H7 (cell line): ENCODE data around the gene LDLRAD4. TPM values are rescaled to one million over a fixed set of nuclear protein-coding genes. Genes with fewer than 3 reads are reported as not detected.

Experiments
- DNase-seq: peaks from one replicate; pipeline ENCODE4 v3.0.0; 2012
- H3K27me3 ChIP-seq: 2 replicates; pipeline ENCODE4 v1.6.0; 2011; ENCODE audit warnings: mild to moderate bottlenecking, low read length; ENCODE audit not compliant: control insufficient read depth, insufficient read depth
- H3K36me3 ChIP-seq: replicated peaks from 2 replicates; pipeline ENCODE4 v1.5.1; 2011; ENCODE audit warnings: low read length; ENCODE audit not compliant: control insufficient read depth, insufficient read depth
- H3K4me3 ChIP-seq: 2 replicates; pipeline ENCODE4 v1.5.1; 2011; ENCODE audit warnings: low read depth, mild to moderate bottlenecking, control low read depth, low read length, moderate library complexity; ENCODE audit not compliant: insufficient read depth
- total RNA-seq: library from RNA; depleted of rRNA; stranded (reverse); fragments of >200 nt; shearing (Covaris generic); gene quantifications from 2 replicates; pipeline ENCODE4 v1.2.3, GENCODE V29; 2014

Gene LDLRAD4
- total RNA-seq, 1 experiment from 2014 or later, result 21.0 TPM

DNA sequence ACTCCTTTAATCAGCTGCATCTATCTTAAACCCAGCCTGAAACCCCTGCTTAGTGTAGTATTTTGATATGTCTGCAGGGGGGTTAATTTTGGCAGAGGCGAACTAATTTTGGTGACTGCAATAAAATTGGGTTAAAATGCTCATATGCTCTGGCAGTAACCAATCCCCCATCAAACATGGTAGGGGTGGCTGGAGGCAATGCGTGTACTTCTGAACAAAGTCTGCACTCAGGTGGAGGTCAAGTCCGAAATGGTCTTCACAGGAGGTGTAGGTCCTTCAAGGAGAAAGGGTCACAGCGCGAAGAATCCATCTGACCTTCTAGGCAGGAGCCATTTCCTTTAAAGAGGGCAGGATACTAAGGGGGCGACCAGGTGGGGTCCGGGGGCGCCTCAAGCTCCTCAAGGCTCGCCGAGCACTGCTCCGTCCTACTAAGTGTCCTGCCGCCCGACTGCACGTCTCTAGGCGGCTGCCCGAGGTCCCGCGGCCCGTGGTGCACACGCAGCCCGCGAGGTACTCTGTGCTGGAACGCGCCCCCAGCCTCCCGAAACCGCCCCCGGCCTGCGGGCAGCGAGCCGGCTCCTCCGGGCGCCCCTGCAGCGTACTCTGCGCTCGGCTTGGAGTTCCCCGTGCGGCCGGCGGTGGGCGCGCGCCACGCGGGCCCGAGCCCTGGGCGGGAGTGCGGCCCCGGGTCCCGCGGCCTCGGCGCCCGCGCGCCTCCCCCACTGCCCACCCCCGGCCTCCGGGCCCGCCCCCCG lies 1.7 kb upstream of the LDLRAD4 start:
- H3K27me3 ChIP-seq, result peaks cover 15% of the 10 kb centered on the region
- DNase-seq, result peak; percentile 90

GRCh38 chr18:13217466-13217961 lies 1.0 kb upstream of the LDLRAD4 start:
- peak; percentile 88 for DNase-seq
- peak overlapping the region; percentile 79 for H3K4me3 ChIP-seq
- H3K27me3 ChIP-seq, result peaks cover 15% of the 10 kb centered on the region
- no peaks in the 10 kb centered on the region for H3K36me3 ChIP-seq

More for the DNA sequence above, 1.7 kb upstream of the LDLRAD4 start:
- no peaks in the 10 kb centered on the region for H3K36me3 ChIP-seq
- H3K4me3 ChIP-seq, result peak overlapping the region; percentile 79

DNA sequence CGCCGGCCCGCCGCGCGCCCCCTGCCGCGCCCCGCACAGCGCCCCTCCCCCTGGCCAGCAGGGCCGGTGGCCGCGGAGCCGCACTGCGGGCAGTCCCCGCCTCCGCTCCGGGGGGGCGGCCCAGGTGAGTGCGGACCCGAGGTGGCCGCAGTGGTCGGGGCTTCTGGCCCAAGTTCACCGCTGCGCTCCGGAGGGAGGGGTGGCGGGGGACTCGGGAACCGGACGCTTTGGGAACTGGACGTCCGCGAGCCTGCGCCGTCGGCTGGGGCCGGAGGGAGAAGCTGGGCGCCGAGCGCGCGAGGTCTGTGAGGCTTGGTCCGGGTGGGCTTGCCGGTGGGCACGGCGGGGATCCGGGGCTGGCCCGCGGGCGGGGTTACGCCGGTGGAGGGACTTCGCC lies 591 bp upstream of the LDLRAD4 start:
- H3K27me3 ChIP-seq, result peaks cover 15% of the 10 kb centered on the region

DNA sequence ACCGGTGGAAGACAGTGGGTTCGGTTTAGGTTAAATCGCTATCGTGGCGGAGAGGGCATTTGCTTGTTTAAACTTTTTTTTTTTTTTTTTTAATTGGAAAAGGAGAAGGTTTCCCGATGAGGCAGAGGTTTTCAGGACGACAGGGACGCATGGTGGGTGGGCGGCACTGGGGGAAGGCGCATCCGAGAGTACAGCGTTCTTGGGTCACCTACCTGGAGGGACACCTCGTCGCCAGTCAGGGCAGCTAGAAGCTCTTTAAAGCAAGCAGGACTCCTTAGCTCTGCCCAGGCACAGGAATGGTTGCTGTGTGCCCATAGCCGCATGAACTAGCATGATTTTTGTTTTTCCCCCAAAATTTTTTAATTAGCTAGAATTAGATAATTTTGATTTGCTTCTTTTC lies 437 bp downstream of the LDLRAD4 start:
- peaks cover 15% of the 10 kb centered on the region for H3K27me3 ChIP-seq
- H3K36me3 ChIP-seq, result no peaks in the 10 kb centered on the region
- DNase-seq, result no peak
- H3K4me3 ChIP-seq, result peak overlapping the region; percentile 79

More for the DNA sequence above, 591 bp upstream of the LDLRAD4 start:
- no peak for DNase-seq
- Histone ChIP-seq H3K36me3 (no peaks in the 10 kb centered on the region), H3K4me3 (peak overlapping the region; percentile 79)

DNA sequence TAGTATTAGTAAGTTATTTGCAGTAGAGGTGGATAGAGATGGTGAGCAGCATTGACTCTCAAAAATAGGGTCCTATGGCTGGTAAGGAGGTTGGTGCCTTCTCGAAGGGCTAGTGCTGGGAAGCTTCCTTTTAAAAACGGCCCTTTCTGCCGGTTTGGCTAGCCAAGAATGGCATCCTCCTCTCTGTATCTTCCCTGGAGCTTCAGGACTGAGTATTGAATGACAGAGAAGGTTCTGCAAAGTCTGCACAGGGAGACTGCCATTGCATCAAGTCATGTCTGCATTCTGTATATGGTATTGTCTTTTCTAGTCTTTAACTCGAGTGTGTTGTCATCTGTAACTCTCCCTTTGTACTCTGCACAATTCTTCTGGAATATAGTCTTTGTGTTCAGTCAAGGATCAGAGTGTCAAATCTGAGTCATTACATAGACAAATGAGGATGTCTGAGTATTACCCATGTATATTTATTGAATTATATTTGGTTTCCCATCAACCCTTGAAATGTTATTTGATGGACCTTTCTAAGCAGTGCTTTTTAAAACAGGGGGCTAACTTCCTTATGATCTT lies 1.1 kb downstream of the LDLRAD4 start:
- H3K36me3 ChIP-seq, result no peaks in the 10 kb centered on the region
- DNase-seq, result no peak

GRCh38 chr18:13220361-13220991 lies 1.9 kb downstream of the LDLRAD4 start:
- no peaks in the 10 kb centered on the region for H3K36me3 ChIP-seq
- peaks cover 15% of the 10 kb centered on the region for H3K27me3 ChIP-seq
- H3K4me3 ChIP-seq, result no peak overlapping the region
- DNase-seq, result no peak

More for the DNA sequence above, 1.1 kb downstream of the LDLRAD4 start:
- Histone ChIP-seq H3K27me3 (peaks cover 15% of the 10 kb centered on the region), H3K4me3 (no peak overlapping the region)

GRCh38 chr18:13221869-13222855 lies 3.6 kb downstream of the LDLRAD4 start:
- no peaks in the 10 kb centered on the region for H3K36me3 ChIP-seq
- peaks cover 7% of the 10 kb centered on the region; the same call in 1 of the 2 replicates for H3K27me3 ChIP-seq
- no peak for DNase-seq
- H3K4me3 ChIP-seq, result no peak overlapping the region

- Histone ChIP-seq H3K4me3 (no peak overlapping the region), H3K27me3 (peaks cover 7% of the 10 kb centered on the region; the same call in 1 of the 2 replicates), H3K36me3 (no peaks in the 10 kb centered on the region)
- DNase-seq, result no peak
Measured at GRCh38 chr18:13222856-13223281, 4.3 kb downstream of the LDLRAD4 start.

DNA sequence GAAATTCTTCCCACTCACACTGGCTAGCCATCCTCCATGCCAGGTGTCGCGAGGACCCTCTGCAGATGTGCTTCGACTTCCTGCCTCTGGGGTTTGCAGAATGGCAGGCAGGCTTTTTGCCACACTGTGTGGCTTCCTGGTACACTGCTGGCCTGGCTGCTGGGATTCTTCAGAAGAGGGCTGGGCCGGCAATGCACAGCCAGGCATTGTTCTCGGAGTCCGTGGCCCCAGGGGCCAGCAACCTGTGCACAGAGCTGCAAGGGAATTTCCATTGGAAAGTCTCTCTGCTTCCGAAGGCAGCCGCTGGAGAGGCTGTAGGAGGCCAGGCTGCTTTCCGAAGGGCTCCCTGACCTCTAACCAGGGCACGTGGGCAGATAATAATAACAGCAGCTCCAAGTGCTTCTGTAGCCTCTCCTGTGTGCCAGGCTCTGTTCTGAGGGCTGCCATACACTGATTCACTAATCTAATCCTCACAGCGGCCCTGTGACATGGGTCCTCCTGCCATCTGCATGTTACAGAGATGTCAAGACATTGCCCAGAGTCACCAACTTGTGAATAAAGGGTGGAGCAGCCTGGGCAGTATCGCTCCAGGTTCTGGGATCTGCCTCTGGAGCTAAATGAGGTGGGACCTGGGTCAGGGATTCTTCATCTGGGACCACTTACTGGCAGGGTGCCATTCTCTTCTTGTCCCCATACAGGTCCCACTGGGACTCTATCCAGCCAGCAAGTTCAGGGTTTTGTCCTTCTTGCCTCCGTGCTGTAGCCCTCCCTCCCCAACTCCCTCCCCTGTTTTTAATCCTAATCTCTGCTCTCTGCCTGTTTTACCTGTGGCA lies 5.0 kb downstream of the LDLRAD4 start:
- DNase-seq, result no peak
- Histone ChIP-seq H3K27me3 (peaks cover 5% of the 10 kb centered on the region; the same call in 1 of the 2 replicates), H3K36me3 (no peaks in the 10 kb centered on the region), H3K4me3 (no peak overlapping the region)

DNA sequence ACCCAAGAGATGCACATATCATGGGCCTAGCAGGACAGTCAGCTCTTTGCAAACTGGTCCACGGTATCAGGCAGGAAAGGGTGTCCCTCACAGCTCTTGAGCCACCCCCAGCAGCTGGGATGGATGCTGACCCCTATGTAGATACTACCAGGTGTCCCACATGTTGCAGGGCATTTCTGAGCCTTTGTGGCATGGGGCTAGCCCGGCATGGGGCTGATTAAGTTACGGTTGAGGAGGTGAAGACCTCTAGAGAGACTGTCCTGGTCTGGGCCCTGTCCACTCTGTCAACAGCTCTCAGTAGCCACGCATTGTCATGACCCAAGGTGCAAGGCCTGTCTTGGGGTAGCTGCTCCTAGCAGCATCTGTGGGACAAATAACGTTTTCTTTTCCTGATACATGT lies 6.7 kb downstream of the LDLRAD4 start:
- DNase-seq, result no peak
- Histone ChIP-seq H3K27me3 (no peaks in the 10 kb centered on the region), H3K4me3 (no peak overlapping the region), H3K36me3 (no peaks in the 10 kb centered on the region)

DNA sequence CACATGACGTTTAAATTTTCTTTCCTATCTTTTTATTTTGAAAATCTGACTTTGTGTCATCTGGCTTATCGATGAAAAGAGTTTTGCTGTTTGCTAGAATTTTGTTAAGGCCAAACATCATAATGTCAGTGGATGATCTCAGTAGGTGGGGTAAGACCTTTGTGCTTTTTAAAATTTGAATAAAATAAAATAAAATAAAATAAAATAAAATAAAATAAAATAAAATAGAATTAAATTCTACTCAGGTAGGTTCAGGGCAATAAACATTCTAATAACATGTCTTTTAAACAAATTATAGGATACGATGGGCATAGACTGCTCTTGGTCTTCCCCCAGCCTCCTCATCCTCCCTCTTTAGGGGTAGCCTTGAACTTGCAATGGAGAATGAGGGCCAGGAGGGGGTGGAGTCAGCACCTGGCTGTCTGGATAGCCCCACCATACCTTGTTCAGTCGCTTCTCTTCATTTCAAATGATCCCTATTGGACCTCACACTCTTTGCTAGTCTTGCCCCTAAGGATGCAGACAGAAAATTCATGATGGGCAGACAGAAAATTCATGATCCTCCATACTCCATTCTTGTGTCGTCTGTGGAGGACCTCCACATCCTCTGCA lies 8.1 kb downstream of the LDLRAD4 start:
- no peaks in the 10 kb centered on the region for H3K27me3 ChIP-seq
- H3K36me3 ChIP-seq, result no peaks in the 10 kb centered on the region
- DNase-seq, result no peak
- H3K4me3 ChIP-seq, result no peak overlapping the region

DNA sequence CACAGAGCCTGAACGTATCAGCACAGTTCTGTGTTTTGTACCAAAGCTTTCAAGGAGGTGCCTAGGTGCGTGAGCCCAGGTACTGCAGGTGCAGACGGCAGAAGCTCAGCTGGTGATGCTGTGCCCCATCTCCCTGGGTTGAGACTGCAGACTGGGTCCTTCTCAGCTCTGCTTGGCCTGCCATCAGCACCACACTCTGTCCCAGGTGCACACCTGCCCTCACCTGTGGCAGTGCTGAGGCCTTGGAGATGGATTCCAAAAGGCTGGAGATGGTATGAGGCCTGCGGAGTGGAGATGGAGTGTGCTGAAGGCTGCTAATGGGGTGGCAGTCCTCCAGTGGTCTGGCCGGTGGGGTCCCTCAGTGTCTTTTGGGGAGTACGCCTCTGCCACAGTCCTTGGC lies 9.3 kb downstream of the LDLRAD4 start:
- H3K4me3 ChIP-seq, result no peak overlapping the region
- no peak for DNase-seq
- H3K27me3 ChIP-seq, result no peaks in the 10 kb centered on the region
- H3K36me3 ChIP-seq, result no peaks in the 10 kb centered on the region
